Tibial artery (tissue), 4 donors: ENCODE data around the gene NRP2.

Source experiments
- DNase-seq, 2 donors: peaks; one replicate each; pipeline ENCODE4 v3.0.0-alpha.2; 2019
- H3K27ac ChIP-seq, 2 donors: fragments of 200-600 bp; sonication (generic) in 1 of 2; 1 replicate in 1 of 2; 2 replicates in 1 of 2; pipeline ENCODE4 v1.5.1; 2018 to 2019; ENCODE audit warnings: mild to moderate bottlenecking in 1 of 2
- H3K27me3 ChIP-seq, 2 donors: fragments of 200-600 bp; sonication (generic) in 1 of 2; one replicate each; pipeline versions ENCODE4 v1.5.1 to v1.6.0; 2016 to 2019
- H3K36me3 ChIP-seq, 3 donors: fragments of 200-600 bp; sonication (generic) in 2 of 3; one replicate each; pipeline ENCODE4 v1.5.1; 2016 to 2019; ENCODE audit warnings: mild to moderate bottlenecking in 2 of 3
- H3K4me1 ChIP-seq, 4 donors: fragments of 200-600 bp; sonication (generic) in 2 of 4; 1 replicate in 3 of 4; 2 replicates in 1 of 4; pipeline ENCODE4 v1.5.1; 2016 to 2019
- H3K4me3 ChIP-seq, 2 donors: fragments of 200-600 bp; sonication (generic) in 1 of 2; 1 replicate in 1 of 2; 2 replicates in 1 of 2; pipeline ENCODE4 v1.5.1; 2018 to 2019; ENCODE audit warnings: mild to moderate bottlenecking in 2 of 2
- H3K9me3 ChIP-seq, 3 donors: fragments of 200-600 bp; sonication (generic) in 1 of 3; one replicate each; pipeline ENCODE4 v1.5.1; 2016 to 2019
- CTCF ChIP-seq, 2 experiments: fragments of 200-600 bp in 1 of 2; fragments of 450-650 bp in 1 of 2; IDR thresholded peaks; one replicate each; pipeline ENCODE4 v1.5.1; 2017 to 2019; ENCODE audit warnings: antibody characterized with exemption in 2 of 2, mild to moderate bottlenecking in 1 of 2, moderate library complexity in 1 of 2
- intact Hi-C: fragments of 100-400 bp; cut with DNase I; formaldehyde crosslinking; loops from one replicate; pipeline ENCODE4 v1.15.0; 2023; ENCODE audit warnings: low total_unique reads

Gene NRP2

GRCh38 chr2:205749078-205749477, 66.8 kb downstream of the NRP2 start:
- Histone ChIP-seq H3K36me3 (peaks cover 0 to 19% (median 10%) of the 10 kb centered on the region in 3 donors), H3K9me3 (no peaks in the 10 kb centered on the region), H3K4me1 (peaks cover 0 to 15% (median 4%) of the 10 kb centered on the region in 4 donors), H3K4me3 (no peak overlapping the region), H3K27ac (no peak overlapping the region), H3K27me3 (no peaks in the 10 kb centered on the region)
- DNase-seq = no peak
- no peak for TF ChIP-seq CTCF (IDR thresholded peaks at IDR 0.05)
- intact Hi-C loops = no loop called here

DNA sequence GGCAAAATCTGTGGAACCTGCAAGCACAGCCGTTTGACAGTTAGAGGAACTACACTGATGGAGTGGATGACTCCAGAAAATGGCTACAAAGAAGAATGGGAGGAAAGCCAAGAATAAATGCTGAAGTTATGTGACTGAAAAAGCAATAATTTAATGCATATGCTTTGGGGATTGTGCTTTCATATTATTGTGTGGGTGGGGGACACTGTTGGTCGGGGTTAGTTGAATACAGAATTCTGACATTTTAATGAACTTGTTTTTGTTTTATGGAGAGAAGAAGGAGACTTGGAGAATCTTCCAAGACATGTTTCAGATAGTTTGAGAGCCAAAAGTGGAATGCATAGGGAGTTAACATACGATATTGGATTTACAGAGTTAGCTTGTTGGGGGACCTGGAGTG, 68.5 kb downstream of the NRP2 start:
- no peak for TF ChIP-seq CTCF (IDR thresholded peaks at IDR 0.05)
- Histone ChIP-seq H3K9me3 (no peaks in the 10 kb centered on the region), H3K36me3 (peaks cover 0 to 18% (median 9%) of the 10 kb centered on the region in 3 donors), H3K4me3 (no peak overlapping the region), H3K27me3 (no peaks in the 10 kb centered on the region), H3K4me1 (peaks cover 0 to 33% (median 21%) of the 10 kb centered on the region in 4 donors), H3K27ac (no peak overlapping the region)
- DNase-seq = no peak
- intact Hi-C loops = no loop called here

GRCh38 chr2:205751569-205752031, 69.3 kb downstream of the NRP2 start:
- Histone ChIP-seq H3K4me1 (peaks cover 0 to 41% (median 26%) of the 10 kb centered on the region in 4 donors), H3K27me3 (no peaks in the 10 kb centered on the region), H3K27ac (peak overlapping the region; percentile 21 to 40), H3K36me3 (peaks cover 0 to 10% (median 4%) of the 10 kb centered on the region in 3 donors), H3K4me3 (no peak overlapping the region), H3K9me3 (no peaks in the 10 kb centered on the region)
- no peak for TF ChIP-seq CTCF (IDR thresholded peaks at IDR 0.05)
- DNase-seq = no peak
- intact Hi-C loops = no loop called here

DNA sequence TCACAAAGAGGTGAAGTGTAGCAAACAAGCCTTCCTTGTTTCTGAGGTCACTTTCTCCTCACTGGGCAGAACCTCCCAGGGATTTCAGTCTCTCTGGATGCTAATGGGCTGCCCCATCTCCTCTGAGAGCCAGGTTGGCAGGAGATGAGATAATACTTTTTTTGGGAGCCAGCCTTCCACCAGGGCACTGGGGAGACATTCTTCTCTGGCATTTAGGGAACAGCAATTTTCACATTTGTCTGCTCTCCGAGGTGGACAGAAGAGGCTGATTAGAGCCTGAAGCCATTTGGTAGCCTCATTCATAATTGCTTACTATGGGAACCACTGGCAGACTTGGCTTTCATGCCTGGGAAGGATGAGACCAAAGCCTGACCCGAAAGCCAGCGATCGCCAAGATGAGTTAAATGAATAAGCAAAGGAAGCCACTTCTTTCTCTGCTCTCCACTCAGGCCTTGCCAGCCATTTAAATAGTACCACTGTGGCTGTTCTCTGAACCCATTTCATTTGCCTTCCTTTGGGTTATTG, 70.1 kb downstream of the NRP2 start:
- TF ChIP-seq CTCF (IDR thresholded peaks at IDR 0.05) = no peak
- no peak for DNase-seq
- H3K27ac ChIP-seq = peak overlapping the region; percentile 21 to 40
- H3K36me3 ChIP-seq = peaks cover 0 to 8% (median 4%) of the 10 kb centered on the region in 3 donors
- no peak overlapping the region for H3K4me3 ChIP-seq
- H3K9me3 ChIP-seq = no peaks in the 10 kb centered on the region
- peaks cover 0 to 48% (median 33%) of the 10 kb centered on the region in 4 donors for H3K4me1 ChIP-seq
- H3K27me3 ChIP-seq = no peaks in the 10 kb centered on the region
- intact Hi-C loops = no loop called here

- intact Hi-C loops = no loop called here
- no peaks in the 10 kb centered on the region for H3K27me3 ChIP-seq
- peaks cover 0 to 54% (median 39%) of the 10 kb centered on the region in 4 donors for H3K4me1 ChIP-seq
- TF ChIP-seq CTCF (IDR thresholded peaks at IDR 0.05) = no peak
- H3K4me3 ChIP-seq = no peak overlapping the region
- DNase-seq = no peak
- H3K36me3 ChIP-seq = peaks cover 0 to 8% (median 4%) of the 10 kb centered on the region in 3 donors
- H3K27ac ChIP-seq = peak overlapping the region; percentile 2 to 82
- no peaks in the 10 kb centered on the region for H3K9me3 ChIP-seq
Measured at GRCh38 chr2:205752924-205753323, 70.6 kb downstream of the NRP2 start.
